HUES64 (cell line): ENCODE data around the gene RTN1. TPM values are rescaled to one million over a fixed set of nuclear protein-coding genes. Genes with fewer than 3 reads are reported as not detected.

ENCODE experiments used
- H3K27ac ChIP-seq: 2 replicates; pipeline ENCODE4 v1.7.0; 2013; ENCODE audit warnings: low read depth, low read length, inconsistent platforms
- H3K27me3 ChIP-seq: 2 replicates; pipeline ENCODE4 v1.6.1; 2013; ENCODE audit warnings: mild to moderate bottlenecking, low read length; ENCODE audit not compliant: insufficient read depth
- H3K36me3 ChIP-seq: 2 replicates; pipeline ENCODE4 v1.6.1; 2013; ENCODE audit warnings: mild to moderate bottlenecking, low read length; ENCODE audit not compliant: insufficient read depth
- H3K4me1 ChIP-seq: 2 replicates; pipeline ENCODE4 v1.6.1; 2013; ENCODE audit warnings: mild to moderate bottlenecking, low read length, moderate library complexity; ENCODE audit not compliant: insufficient read depth
- H3K4me3 ChIP-seq: 2 replicates; pipeline ENCODE4 v1.5.1; 2013; ENCODE audit warnings: mild to moderate bottlenecking, low read length, moderate library complexity
- H3K9ac ChIP-seq: 2 replicates; pipeline ENCODE4 v1.6.1; 2013; ENCODE audit warnings: mild to moderate bottlenecking, low read depth, low read length
- H3K9me3 ChIP-seq: 2 replicates; pipeline ENCODE4 v1.6.1; 2013; ENCODE audit warnings: low read depth, low read length; ENCODE audit not compliant: insufficient read depth
- WGBS: fragments of 150-250, 120-280 bp; methylation state at CpG from one replicate; pipeline ENCODE4 v1.1.7; 2013; ENCODE audit warnings: missing lambda C conversion rate; 5-methylcytosine and 5-hydroxymethylcytosine counted together
- polyA plus RNA-seq, 2 experiments: library from polyadenylated mRNA; stranded (reverse); fragments of 50-300 nt; gene quantifications; one replicate each; pipeline ENCODE4 v1.2.3, GENCODE V29; 2013

RTN1 gene, protein sequence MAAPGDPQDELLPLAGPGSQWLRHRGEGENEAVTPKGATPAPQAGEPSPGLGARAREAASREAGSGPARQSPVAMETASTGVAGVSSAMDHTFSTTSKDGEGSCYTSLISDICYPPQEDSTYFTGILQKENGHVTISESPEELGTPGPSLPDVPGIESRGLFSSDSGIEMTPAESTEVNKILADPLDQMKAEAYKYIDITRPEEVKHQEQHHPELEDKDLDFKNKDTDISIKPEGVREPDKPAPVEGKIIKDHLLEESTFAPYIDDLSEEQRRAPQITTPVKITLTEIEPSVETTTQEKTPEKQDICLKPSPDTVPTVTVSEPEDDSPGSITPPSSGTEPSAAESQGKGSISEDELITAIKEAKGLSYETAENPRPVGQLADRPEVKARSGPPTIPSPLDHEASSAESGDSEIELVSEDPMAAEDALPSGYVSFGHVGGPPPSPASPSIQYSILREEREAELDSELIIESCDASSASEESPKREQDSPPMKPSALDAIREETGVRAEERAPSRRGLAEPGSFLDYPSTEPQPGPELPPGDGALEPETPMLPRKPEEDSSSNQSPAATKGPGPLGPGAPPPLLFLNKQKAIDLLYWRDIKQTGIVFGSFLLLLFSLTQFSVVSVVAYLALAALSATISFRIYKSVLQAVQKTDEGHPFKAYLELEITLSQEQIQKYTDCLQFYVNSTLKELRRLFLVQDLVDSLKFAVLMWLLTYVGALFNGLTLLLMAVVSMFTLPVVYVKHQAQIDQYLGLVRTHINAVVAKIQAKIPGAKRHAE
- polyA plus RNA-seq (2013, experiment 1 of 2) = 2.4 TPM
- 3.4 TPM for polyA plus RNA-seq (2013, experiment 2 of 2)

DNA sequence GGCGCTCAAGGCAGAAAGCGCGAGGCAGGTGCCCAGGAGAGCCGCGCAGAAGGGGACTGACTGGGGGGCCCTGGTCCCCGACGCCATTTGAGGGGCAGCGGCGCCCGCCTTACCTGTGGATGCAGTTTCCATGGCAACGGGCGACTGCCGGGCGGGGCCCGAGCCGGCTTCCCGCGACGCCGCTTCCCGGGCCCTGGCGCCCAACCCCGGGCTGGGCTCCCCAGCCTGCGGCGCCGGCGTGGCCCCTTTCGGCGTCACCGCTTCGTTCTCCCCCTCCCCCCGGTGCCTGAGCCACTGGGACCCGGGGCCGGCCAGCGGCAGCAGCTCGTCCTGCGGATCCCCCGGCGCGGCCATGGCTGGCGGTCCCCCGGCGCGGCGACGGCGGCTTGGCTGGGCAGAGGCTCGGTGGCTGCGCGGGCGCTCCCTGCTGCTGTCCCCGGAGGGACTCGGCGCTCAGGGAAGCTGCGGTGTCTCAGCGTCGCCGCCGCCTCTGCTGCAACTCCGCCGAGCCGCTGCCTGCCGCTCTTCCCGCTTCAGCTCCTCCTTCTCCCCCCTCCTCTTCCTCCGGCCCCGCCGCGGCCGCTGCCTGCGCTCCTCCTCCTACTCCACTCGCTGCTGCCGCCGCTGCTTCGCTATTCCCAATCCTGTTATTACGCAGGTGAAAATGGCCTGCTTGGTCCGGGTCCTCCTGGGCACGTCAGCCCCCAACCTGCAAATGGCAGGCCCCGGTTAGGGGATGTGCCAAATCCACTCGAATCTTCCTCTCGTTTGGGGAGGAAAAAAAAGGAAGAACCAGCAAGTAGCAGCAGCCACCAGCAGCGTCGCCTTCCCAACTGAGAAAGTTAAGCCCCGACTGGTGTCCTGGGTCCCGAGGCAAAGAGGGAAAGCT is at the start of gene RTN1:
TSS of gene RTN1 (minus strand) at position 500 of the 889 bp plus-strand sequence. CDS start at position 354, 146 bp downstream.
- H3K27ac ChIP-seq = no peak within 1 kb of the TSS
- H3K4me3 ChIP-seq = peak within 1 kb of the TSS; percentile 62
- peaks cover 81% of the 10 kb centered on the region for H3K27me3 ChIP-seq
- WGBS = under 1% methylated on average over 84 of the region's 84 CpGs
- peaks cover 5% of the 10 kb centered on the region; the same call in 1 of the 2 replicates for H3K4me1 ChIP-seq
- no peaks in the 10 kb centered on the region for H3K9me3 ChIP-seq
- H3K36me3 ChIP-seq = no peaks in the 10 kb centered on the region
- H3K9ac ChIP-seq = 0 out of 2 replicates have a peak within 1 kb of the TSS, but pooled peaks have one; percentile 36

- no peaks in the 10 kb centered on the region for H3K9me3 ChIP-seq
- no peak overlapping the region for H3K27ac ChIP-seq
- peaks cover 5% of the 10 kb centered on the region; the same call in 1 of the 2 replicates for H3K27me3 ChIP-seq
- peak overlapping the region; percentile 83 for H3K4me3 ChIP-seq
- H3K9ac ChIP-seq = peak overlapping the region; percentile 61
- WGBS = 48% methylated on average over 1 of the region's 1 CpG
- peaks cover 6% of the 10 kb centered on the region; the same call in 1 of the 2 replicates for H3K4me1 ChIP-seq
- no peaks in the 10 kb centered on the region for H3K36me3 ChIP-seq
These were observed 49.8 kb upstream of the RTN1 start for GRCh38 chr14:59920378-59920683.

GRCh38 chr14:59919570-59920377 is 49.2 kb upstream of the RTN1 start, which contains the start of gene LRRC9:
TSS of gene LRRC9 (plus strand) at chr14:59920144.
- H3K27ac ChIP-seq = peak within 1 kb of the TSS; percentile 90
- whole genome bisulfite sequencing = 1% methylated on average over 56 of the region's 57 CpGs
- H3K4me3 ChIP-seq = peak within 1 kb of the TSS; percentile 83
- peak within 1 kb of the TSS; percentile 82 for H3K9ac ChIP-seq
- H3K9me3 ChIP-seq = no peaks in the 10 kb centered on the region
- H3K27me3 ChIP-seq = peaks cover 5% of the 10 kb centered on the region; the same call in 1 of the 2 replicates
- no peaks in the 10 kb centered on the region for H3K36me3 ChIP-seq
- H3K4me1 ChIP-seq = peaks cover 6% of the 10 kb centered on the region; the same call in 1 of the 2 replicates

GRCh38 chr14:59918824-59919569 is 48.4 kb upstream of the RTN1 start:
- H3K36me3 ChIP-seq = no peaks in the 10 kb centered on the region
- H3K4me1 ChIP-seq = peaks cover 6% of the 10 kb centered on the region; the same call in 1 of the 2 replicates
- 2% methylated on average over 18 of the region's 18 CpGs for WGBS
- H3K27ac ChIP-seq = peak overlapping the region; percentile 90
- H3K27me3 ChIP-seq = peaks cover 5% of the 10 kb centered on the region; the same call in 1 of the 2 replicates
- H3K9me3 ChIP-seq = no peaks in the 10 kb centered on the region
- H3K4me3 ChIP-seq = peak overlapping the region; percentile 83
- peak overlapping the region; percentile 82 for H3K9ac ChIP-seq

- Histone ChIP-seq H3K27ac (no peak overlapping the region), H3K9me3 (no peaks in the 10 kb centered on the region), H3K4me3 (no peak overlapping the region), H3K4me1 (0 out of 2 replicates have a peak, but pooled peaks cover under 1% of the 10 kb centered on the region), H3K9ac (no peak overlapping the region), H3K27me3 (no peaks in the 10 kb centered on the region), H3K36me3 (no peaks in the 10 kb centered on the region)
- 92% methylated on average over 1 of the region's 1 CpG for WGBS
These were observed 42.6 kb upstream of the RTN1 start for GRCh38 chr14:59913187-59913586.

DNA sequence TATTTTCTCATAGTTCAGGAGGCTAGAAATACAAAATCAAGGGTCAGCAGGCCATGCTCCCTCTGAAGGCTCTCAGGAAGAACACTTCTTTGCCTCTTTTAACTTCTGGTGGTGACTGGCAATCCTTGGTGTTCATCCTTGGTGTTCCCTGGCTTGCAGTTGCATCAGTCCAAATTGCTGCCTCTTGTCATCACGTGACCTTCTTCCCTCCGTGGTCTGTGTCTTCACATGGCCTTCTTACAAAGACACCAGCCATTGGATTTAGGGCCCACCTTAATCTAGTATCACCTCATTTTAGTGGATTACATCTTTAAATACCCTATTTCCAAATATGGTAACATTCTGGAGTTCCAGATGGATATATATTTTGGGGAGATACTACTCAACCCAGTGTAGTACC is 41.9 kb upstream of the RTN1 start:
- no peak overlapping the region for H3K9ac ChIP-seq
- no peaks in the 10 kb centered on the region for H3K9me3 ChIP-seq
- no peaks in the 10 kb centered on the region for H3K36me3 ChIP-seq
- WGBS = 91% methylated on average over 2 of the region's 2 CpGs
- H3K4me1 ChIP-seq = no peaks in the 10 kb centered on the region
- no peak overlapping the region for H3K27ac ChIP-seq
- H3K4me3 ChIP-seq = no peak overlapping the region
- H3K27me3 ChIP-seq = no peaks in the 10 kb centered on the region

DNA sequence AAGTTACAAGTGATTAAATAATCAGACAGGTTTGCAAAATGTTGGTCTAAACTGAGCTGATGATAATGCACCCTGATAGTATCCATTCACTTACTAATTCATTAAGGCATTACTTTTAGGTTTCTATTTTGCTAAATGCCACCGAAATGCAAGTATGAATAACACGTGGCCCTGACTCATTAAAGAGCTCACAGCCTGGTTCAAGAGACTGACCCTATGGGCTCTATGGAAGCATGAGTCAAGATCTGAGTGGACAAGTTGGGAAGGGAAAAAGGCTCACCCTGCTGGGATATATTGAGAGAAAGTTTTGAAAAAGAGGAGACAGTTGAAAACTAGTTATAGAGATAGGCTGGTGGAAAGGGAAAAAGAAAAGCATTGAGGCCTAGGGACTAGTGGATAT is 34.6 kb upstream of the RTN1 start:
- 84% methylated on average over 2 of the region's 2 CpGs for WGBS

DNA sequence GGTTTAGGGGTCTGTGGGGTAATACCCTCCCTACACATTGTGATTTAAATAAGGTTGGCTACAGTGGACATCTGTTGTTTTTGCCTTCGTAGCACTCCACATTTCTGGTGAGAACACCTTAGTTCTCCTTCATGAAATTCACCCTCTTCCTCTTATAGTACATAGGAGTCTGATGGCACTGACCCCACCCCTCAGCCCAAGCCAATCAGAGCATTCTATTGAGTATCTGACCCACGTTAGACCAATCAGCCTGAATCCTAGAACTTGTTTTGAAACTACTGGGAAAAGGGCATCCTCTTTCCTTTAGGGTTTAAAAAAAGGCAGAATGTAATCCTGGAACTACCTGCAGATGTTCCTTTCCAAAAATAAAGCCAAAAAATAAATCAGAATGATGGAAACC is 33.6 kb upstream of the RTN1 start:
- Histone ChIP-seq H3K9me3 (no peaks in the 10 kb centered on the region), H3K4me3 (no peak overlapping the region), H3K9ac (no peak overlapping the region), H3K4me1 (no peaks in the 10 kb centered on the region), H3K27ac (no peak overlapping the region), H3K27me3 (no peaks in the 10 kb centered on the region), H3K36me3 (no peaks in the 10 kb centered on the region)
- 74% methylated on average over 2 of the region's 2 CpGs for WGBS

More for the DNA sequence above, 34.6 kb upstream of the RTN1 start:
- Histone ChIP-seq H3K27me3 (no peaks in the 10 kb centered on the region), H3K27ac (no peak overlapping the region), H3K9ac (no peak overlapping the region), H3K36me3 (no peaks in the 10 kb centered on the region), H3K9me3 (no peaks in the 10 kb centered on the region), H3K4me3 (no peak overlapping the region), H3K4me1 (no peaks in the 10 kb centered on the region)

GRCh38 chr14:59900556-59900955 is 30.0 kb upstream of the RTN1 start:
- WGBS = 91% methylated on average over 3 of the region's 3 CpGs
- no peak overlapping the region for H3K9ac ChIP-seq
- no peak overlapping the region for H3K27ac ChIP-seq
- no peaks in the 10 kb centered on the region for H3K27me3 ChIP-seq
- H3K36me3 ChIP-seq = no peaks in the 10 kb centered on the region
- H3K4me1 ChIP-seq = no peaks in the 10 kb centered on the region
- no peak overlapping the region for H3K4me3 ChIP-seq
- no peaks in the 10 kb centered on the region for H3K9me3 ChIP-seq
